Osteoblast (primary cell): Measurements from ENCODE around the gene VSIG10L2. TPM values are rescaled to one million over a fixed set of nuclear protein-coding genes. Genes with fewer than 3 reads are reported as not detected.

Source experiments
- DNase-seq: peaks from one replicate; pipeline ENCODE4 v3.0.0; 2011; ENCODE audit warnings: low spot score, mixed read lengths; ENCODE audit not compliant: insufficient read length; ENCODE audit errors: missing footprints
- H2AFZ ChIP-seq: 2 replicates; pipeline ENCODE4 v1.6.0; 2011; ENCODE audit warnings: mild to moderate bottlenecking, low read length
- H3K27ac ChIP-seq: 2 replicates; pipeline ENCODE4 v1.5.1; 2011; ENCODE audit warnings: mild to moderate bottlenecking, low read depth, low read length, moderate library complexity
- H3K27me3 ChIP-seq: 2 replicates; pipeline ENCODE4 v1.6.0; 2012; ENCODE audit warnings: mild to moderate bottlenecking, control low read depth, inconsistent platforms, low read length, moderate library complexity; ENCODE audit not compliant: insufficient read depth
- H3K36me3 ChIP-seq: 2 replicates; pipeline ENCODE4 v1.5.1; 2011; ENCODE audit warnings: mild to moderate bottlenecking, low read length, control low read depth, moderate library complexity; ENCODE audit not compliant: insufficient read depth
- H3K4me1 ChIP-seq: 2 replicates; pipeline ENCODE4 v1.5.1; 2011; ENCODE audit warnings: mild to moderate bottlenecking, low read length, control low read depth, moderate library complexity; ENCODE audit not compliant: insufficient read depth
- H3K4me2 ChIP-seq: 2 replicates; pipeline ENCODE4 v1.6.0; 2011; ENCODE audit warnings: mild to moderate bottlenecking, low read length; ENCODE audit not compliant: insufficient read depth
- H3K4me3 ChIP-seq: fragments of 200-600 bp; sonication (generic); 3 replicates; pipeline ENCODE4 v1.5.1; 2012; ENCODE audit warnings: mild to moderate bottlenecking, low read length, inconsistent platforms; ENCODE audit not compliant: insufficient read depth
- H3K79me2 ChIP-seq: 2 replicates; pipeline ENCODE4 v1.6.0; 2012; ENCODE audit warnings: mild to moderate bottlenecking, low read length, control low read depth, inconsistent platforms; ENCODE audit not compliant: insufficient read depth
- H3K9me3 ChIP-seq: 2 replicates; pipeline ENCODE4 v1.5.1; 2011; ENCODE audit warnings: low read depth, low read length, control low read depth
- H4K20me1 ChIP-seq: 2 replicates; pipeline ENCODE4 v1.6.0; 2012; ENCODE audit warnings: mild to moderate bottlenecking, low read length, control low read depth; ENCODE audit not compliant: insufficient read depth
- CTCF ChIP-seq: IDR thresholded peaks from 2 replicates; pipeline ENCODE4 v1.5.1; 2011; ENCODE audit warnings: mild to moderate bottlenecking, low read depth, low read length, moderate library complexity; ENCODE audit errors: extremely low read depth
- total RNA-seq: library from RNA; depleted of rRNA; stranded (reverse); fragments of >200 nt; gene quantifications from 2 replicates; pipeline ENCODE4 v1.2.3, GENCODE V29; 2012

The VSIG10L2 gene
- total RNA-seq, 1 donor, result not detected

GRCh38 chr11:125975634-125976033, 29.8 kb downstream of the VSIG10L2 start:
- Histone ChIP-seq H3K4me3 (no peak overlapping the region), H3K79me2 (no peaks in the 10 kb centered on the region), H3K4me1 (no peaks in the 10 kb centered on the region), H3K36me3 (no peaks in the 10 kb centered on the region), H3K27ac (no peak overlapping the region), H3K27me3 (no peaks in the 10 kb centered on the region), H3K4me2 (no peak overlapping the region), H4K20me1 (no peaks in the 10 kb centered on the region), H2AFZ (no peak overlapping the region), H3K9me3 (no peaks in the 10 kb centered on the region)
- DNase-seq, result no peak
- TF ChIP-seq CTCF, result no peak

- Histone ChIP-seq H3K27ac (no peak overlapping the region), H3K9me3 (no peaks in the 10 kb centered on the region), H3K4me3 (no peak overlapping the region), H3K27me3 (no peaks in the 10 kb centered on the region), H3K4me1 (no peaks in the 10 kb centered on the region), H3K36me3 (no peaks in the 10 kb centered on the region), H3K79me2 (no peaks in the 10 kb centered on the region), H3K4me2 (no peak overlapping the region), H2AFZ (no peak overlapping the region), H4K20me1 (no peaks in the 10 kb centered on the region)
- no peak for TF ChIP-seq CTCF
- DNase-seq, result no peak
These were observed 30.3 kb downstream of the VSIG10L2 start for GRCh38 chr11:125976156-125976555.

GRCh38 chr11:125977333-125977732, 31.5 kb downstream of the VSIG10L2 start:
- Histone ChIP-seq H3K27ac (no peak overlapping the region), H2AFZ (no peak overlapping the region), H3K36me3 (no peaks in the 10 kb centered on the region), H4K20me1 (no peaks in the 10 kb centered on the region), H3K4me3 (no peak overlapping the region), H3K27me3 (no peaks in the 10 kb centered on the region), H3K9me3 (no peaks in the 10 kb centered on the region), H3K4me1 (no peaks in the 10 kb centered on the region), H3K79me2 (no peaks in the 10 kb centered on the region), H3K4me2 (no peak overlapping the region)
- no peak for DNase-seq
- TF ChIP-seq CTCF, result no peak

GRCh38 chr11:125978181-125978716, 32.4 kb downstream of the VSIG10L2 start:
- Histone ChIP-seq H3K27me3 (no peaks in the 10 kb centered on the region), H2AFZ (no peak overlapping the region), H3K9me3 (no peaks in the 10 kb centered on the region), H3K4me3 (no peak overlapping the region), H3K4me1 (no peaks in the 10 kb centered on the region), H3K36me3 (no peaks in the 10 kb centered on the region), H3K27ac (no peak overlapping the region), H3K79me2 (no peaks in the 10 kb centered on the region), H3K4me2 (no peak overlapping the region), H4K20me1 (no peaks in the 10 kb centered on the region)
- no peak for DNase-seq
- no peak for TF ChIP-seq CTCF
